Activated T-cell treated with anti-CD3 and anti-CD28 coated beads for 4 hours (primary cell): ENCODE results near the gene POLDIP3.
"Not testable (repeated sequence)": the region's sequence is repeated elsewhere in the genome, so short reads cannot be mapped to it uniquely, and the experiment has no call there.

Experiments used
- DNase-seq: peaks from one replicate; pipeline ENCODE4 v3.0.0-alpha.2; 2020

The POLDIP3 gene

DNA sequence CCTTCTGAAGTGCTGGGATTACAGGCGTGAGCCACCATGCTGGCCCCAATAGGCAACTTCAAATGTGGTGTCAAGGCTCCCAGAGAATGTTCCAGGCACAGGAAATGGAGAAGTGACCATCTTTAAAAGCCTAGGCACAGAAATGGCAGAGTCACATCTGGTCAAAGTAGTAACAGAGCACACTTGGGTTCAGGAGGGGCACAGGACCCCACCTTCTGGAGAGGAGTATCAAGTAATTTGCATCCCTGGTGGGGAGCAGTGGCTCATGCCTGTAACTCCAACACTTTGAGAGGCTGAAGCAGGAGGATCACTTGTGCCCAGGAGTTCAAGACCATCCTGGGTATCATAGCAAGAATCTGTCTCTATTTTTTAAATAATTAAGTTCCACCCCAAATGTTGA is 31.7 kb downstream of the POLDIP3 start:
- no peak for DNase-seq

GRCh38 chr22:42581762-42582716 is 32.6 kb downstream of the POLDIP3 start:
- peak; percentile 81 for DNase-seq

DNA sequence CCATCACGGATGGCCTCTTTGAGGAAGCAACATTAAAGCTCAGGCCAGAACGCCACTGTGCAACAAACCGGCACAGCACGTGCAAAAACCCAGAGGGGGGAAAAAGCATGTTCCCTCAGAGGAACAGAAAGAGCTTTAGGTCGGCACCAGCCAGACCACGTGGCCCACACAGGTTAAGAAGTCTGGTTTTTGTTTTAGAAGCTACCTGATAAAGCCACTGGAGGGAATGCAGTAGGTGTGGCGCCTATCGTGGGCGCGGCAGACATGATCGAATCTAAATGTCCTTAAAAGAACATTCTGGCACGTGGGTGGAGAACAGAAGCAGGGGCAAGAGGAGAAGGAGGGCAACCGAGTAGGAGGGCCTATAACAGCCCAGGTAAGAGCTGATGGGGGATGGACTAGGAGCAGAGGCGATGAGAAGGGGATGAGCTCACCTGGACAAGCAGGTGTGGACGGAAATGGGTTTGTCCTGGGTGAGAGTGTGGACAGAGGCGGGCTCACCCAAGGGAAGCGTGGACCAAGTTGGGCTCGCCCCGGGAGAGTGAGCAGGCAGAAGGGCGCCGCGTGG is 33.4 kb downstream of the POLDIP3 start:
- not testable (repeated sequence) for DNase-seq

DNA sequence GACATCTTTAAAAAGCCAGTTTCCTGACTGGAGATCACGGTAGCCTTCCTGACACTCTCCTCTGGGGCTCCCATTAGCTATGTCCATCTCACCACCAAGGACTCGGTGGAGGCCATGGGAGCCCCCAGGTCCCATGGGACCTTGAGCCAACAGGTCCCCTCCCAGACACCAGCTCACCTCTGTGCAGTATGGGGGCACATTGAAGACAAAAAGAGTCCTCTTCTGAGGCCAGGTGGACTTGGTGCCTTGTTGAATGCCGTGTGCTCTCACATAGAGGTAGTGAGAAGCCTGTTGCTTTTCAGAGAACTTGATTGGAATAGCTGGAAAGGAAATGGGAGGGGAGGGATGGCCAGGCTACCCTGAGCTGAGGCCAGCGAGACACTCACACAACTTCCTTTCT is 34.6 kb downstream of the POLDIP3 start:
- DNase-seq, result not testable (repeated sequence)

DNA sequence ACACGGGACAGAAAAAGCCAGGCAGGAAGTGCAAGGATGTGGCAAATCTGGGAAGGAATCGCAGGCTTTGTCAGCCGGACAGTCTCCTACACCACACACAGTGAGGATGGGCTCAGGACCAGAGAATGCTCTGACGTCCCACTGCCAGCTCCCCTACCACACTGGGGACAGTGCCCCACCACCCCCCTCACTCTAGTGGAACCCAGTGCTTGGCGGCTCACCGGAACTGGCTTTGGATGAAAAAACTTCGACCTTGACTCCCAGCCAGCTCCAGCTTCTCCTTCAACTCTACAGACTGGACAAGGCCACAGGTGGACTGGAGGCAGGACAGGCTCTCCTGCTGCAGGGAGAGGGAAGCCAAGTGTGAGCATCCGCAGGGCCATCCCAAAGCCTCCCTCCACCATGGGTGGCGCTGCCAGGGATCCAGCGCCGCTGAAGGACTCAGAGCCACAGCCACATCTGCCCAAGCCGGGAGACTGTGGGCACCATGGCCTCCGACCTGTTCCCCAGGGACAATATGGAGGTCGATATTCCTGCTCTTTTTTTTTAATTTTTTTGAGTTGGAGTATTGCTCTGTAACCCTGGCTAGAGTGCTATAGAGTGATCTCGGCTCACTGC is 37.0 kb downstream of the POLDIP3 start:
- no peak for DNase-seq

GRCh38 chr22:42577141-42577540 is 37.5 kb downstream of the POLDIP3 start:
- not testable (repeated sequence) for DNase-seq

GRCh38 chr22:42575996-42576574 is 38.6 kb downstream of the POLDIP3 start:
- not testable (repeated sequence) for DNase-seq

DNA sequence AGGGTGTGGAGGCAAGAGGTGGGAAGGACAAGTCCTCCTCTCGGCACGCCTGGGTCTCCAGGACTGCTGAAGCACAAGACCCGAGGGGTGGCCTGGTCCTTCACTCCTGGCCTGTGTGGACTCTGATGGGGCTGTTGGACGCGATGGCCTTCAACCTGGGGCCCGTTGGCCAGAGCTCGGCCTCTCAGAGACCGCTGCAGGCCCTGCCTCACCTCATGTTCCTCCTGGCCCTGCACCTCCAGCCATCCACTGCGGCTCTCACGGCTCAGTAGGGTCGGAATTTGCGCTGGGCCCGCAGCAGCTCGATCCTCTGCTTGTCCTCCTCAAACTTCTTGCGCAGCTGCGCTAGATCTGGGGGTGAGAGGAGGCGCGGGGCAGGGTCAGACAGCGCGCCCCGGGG is 40.2 kb downstream of the POLDIP3 start:
- not testable (repeated sequence) for DNase-seq

GRCh38 chr22:42574046-42574445 is 40.6 kb downstream of the POLDIP3 start:
- DNase-seq, result not testable (repeated sequence)

GRCh38 chr22:42571068-42571467 is 43.6 kb downstream of the POLDIP3 start:
- DNase-seq, result not testable (repeated sequence)

GRCh38 chr22:42570580-42570979 is 44.1 kb downstream of the POLDIP3 start:
- DNase-seq, result not testable (repeated sequence)

DNA sequence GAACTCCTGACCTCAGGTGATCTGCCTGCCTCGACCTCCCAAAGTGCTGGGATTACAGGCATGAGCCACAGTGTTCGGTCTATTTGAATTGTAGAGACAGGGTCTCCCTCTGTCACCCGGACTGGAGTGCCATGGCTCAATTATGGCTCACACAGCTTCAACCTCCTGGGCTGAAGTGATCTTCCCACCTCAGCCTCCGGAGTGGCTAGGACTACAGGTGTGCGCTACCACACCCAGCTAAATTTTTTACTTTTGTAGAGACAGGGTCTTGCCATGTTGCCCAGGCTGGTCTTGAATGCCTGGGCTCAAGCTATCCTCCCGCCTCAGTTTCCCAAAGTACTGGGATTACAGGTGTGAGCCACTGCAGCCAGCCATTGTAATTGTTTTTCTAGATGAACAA is 46.7 kb downstream of the POLDIP3 start:
- DNase-seq, result not testable (repeated sequence)

GRCh38 chr22:42565956-42566355 is 48.7 kb downstream of the POLDIP3 start:
- DNase-seq, result no peak

- no peak for DNase-seq
Measured at GRCh38 chr22:42564699-42565098, 50.0 kb downstream of the POLDIP3 start.

DNA sequence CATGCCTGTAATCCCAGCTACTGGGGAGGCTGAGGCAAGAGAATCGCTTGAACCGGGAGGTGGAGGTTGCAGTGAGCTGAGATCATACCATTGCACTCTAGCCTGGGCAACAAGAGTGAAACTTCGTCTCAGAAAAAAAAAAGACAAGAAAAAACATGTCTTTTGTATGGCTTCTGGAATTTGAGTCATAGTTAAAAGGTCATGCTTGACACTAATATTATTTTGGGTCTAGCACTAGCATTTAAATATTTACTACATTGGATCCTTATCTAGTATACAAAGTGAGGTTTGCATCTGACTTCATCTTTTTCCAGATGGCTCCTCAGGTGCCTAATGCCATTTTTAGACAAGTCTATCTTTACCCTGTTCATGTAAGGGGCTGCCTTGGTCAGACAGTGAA is 50.7 kb downstream of the POLDIP3 start:
- not testable (repeated sequence) for DNase-seq

GRCh38 chr22:42562684-42563083 is 52.0 kb downstream of the POLDIP3 start:
- DNase-seq, result no peak

GRCh38 chr22:42562279-42562678 is 52.4 kb downstream of the POLDIP3 start:
- DNase-seq, result no peak

DNA sequence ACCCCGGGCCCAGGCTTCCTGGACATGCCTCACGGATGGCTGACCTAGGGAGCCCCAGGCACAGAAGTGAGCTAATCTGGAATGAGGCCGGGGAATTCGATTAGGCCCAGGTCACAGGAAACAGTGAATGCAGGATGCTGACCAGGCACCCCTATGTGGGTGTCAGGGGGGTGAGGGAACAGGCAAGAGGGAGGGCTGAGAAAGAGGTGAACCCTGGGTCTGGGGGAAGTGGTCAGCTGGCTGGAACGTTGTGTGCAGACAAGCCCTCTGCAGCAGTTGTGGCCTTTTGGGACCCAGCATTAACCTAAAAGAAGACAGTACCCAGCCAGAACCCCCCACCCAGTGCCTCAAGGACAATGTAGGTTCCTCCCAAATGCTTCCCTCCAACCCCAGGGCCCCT is 52.8 kb downstream of the POLDIP3 start:
- no peak for DNase-seq

DNA sequence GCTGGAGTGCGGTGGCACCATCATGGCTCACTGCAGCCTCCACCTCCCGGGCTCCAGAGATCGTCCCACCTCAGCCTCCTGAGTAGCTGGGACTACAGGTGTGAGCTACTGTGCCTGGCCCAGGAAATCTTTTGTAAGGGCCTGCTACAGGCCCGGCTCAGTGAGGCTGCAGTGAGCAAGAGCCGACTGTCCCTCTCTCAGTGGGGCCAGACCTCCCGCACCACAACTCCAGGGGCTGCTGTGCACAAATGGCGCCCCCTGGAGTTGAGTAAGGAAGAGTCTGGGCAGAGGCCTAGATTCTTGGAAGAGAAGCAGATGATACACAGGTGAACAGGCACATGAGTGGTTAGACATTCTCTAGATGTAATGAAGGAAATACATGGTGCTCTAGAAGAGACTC is 53.9 kb downstream of the POLDIP3 start:
- no peak for DNase-seq

DNA sequence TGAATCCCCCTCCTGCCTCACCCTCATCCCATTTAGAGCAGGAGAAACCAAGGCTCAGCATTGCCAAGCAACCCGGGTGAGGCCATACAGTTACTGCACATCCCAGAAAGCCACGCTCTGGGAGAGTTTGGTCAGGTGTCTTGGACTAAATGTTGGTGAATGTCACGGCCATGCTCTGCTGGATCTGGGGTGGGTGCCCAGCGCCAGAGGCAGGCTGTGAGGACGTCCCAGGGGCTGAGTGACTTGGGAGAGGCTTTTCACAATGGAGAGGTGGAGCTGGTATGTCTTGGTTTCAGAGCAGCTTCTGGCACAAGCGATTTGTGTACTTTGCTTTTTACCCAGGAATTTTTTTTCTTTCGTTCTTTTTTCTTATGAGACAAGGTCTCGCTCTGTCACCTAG is 54.3 kb downstream of the POLDIP3 start:
- no peak for DNase-seq

- peak; percentile 73 for DNase-seq
Measured at GRCh38 chr22:42553475-42554361, 61.0 kb downstream of the POLDIP3 start, which contains the start of gene SERHL2. SERHL2 (plus strand) TSS chr22:42553956; CDS start chr22:42554021, 65 bp downstream.

- DNase-seq, result not testable (repeated sequence)
Measured at GRCh38 chr22:42552294-42552647, 62.4 kb downstream of the POLDIP3 start.
